A673 (cell line): Measurements from ENCODE around the gene USP34. TPM values are rescaled to one million over a fixed set of nuclear protein-coding genes. Genes with fewer than 3 reads are reported as not detected.

Experiments
- BruUV-seq: library from RNA; stranded (reverse); fragments of 400-500 nt; replicated peaks from 2 replicates; lab custom pipeline; 2021; lab: Mats Ljungman, UMichigan
- CTCF ChIA-PET: fragments of 300-600 bp; sonication (Branson Sonifier 250); formaldehyde crosslinking; loops from one replicate; lab custom pipeline; 2022; ENCODE audit warnings: antibody characterized with exemption; lab: Charles Lee
- POLR2A ChIA-PET: fragments of 300-600 bp; sonication (Branson Sonifier 250); formaldehyde crosslinking; loops from one replicate; lab custom pipeline; 2022; ENCODE audit warnings: antibody characterized with exemption; ENCODE audit not compliant: low non-redundant PET; lab: Charles Lee
- DNase-seq: peaks from one replicate; pipeline ENCODE4 v3.0.0-alpha.2; 2015; ENCODE audit warnings: low spot score
- H3K27ac ChIP-seq: fragments of 200-600 bp; sonication (generic); 2 replicates; pipeline ENCODE4 v1.5.1; 2016; ENCODE audit warnings: mixed run types, low read depth, mild to moderate bottlenecking, mixed read lengths, antibody characterized with exemption, low read length; ENCODE audit not compliant: poor library complexity, severe bottlenecking
- H3K27me3 ChIP-seq: fragments of 200-600 bp; sonication (generic); replicated peaks from 2 replicates; pipeline ENCODE4 v1.6.1; 2017; ENCODE audit warnings: mixed run types, low read depth, mild to moderate bottlenecking, mixed read lengths, antibody characterized with exemption, low read length; ENCODE audit not compliant: insufficient read depth, poor library complexity
- H3K36me3 ChIP-seq: fragments of 200-600 bp; sonication (generic); 2 replicates; pipeline ENCODE4 v1.6.1; 2016; ENCODE audit warnings: mixed run types, mild to moderate bottlenecking, mixed read lengths, antibody characterized with exemption, low read length; ENCODE audit not compliant: insufficient read depth, poor library complexity, severe bottlenecking
- H3K4me1 ChIP-seq: fragments of 200-600 bp; sonication (generic); 2 replicates; pipeline ENCODE4 v1.6.1; 2017; ENCODE audit warnings: mixed run types, mild to moderate bottlenecking, mixed read lengths, antibody characterized with exemption, low read length; ENCODE audit not compliant: insufficient read depth, poor library complexity, severe bottlenecking
- H3K4me3 ChIP-seq: fragments of 200-600 bp; sonication (generic); 2 replicates; pipeline ENCODE4 v1.5.1; 2016; ENCODE audit warnings: low read depth, mixed run types, mild to moderate bottlenecking, mixed read lengths, low read length; ENCODE audit not compliant: poor library complexity, severe bottlenecking
- H3K9me3 ChIP-seq: fragments of 200-600 bp; sonication (generic); 2 replicates; pipeline ENCODE4 v1.6.1; 2016; ENCODE audit warnings: mixed run types, low read depth, mild to moderate bottlenecking, mixed read lengths, antibody characterized with exemption, low read length; ENCODE audit not compliant: poor library complexity, severe bottlenecking
- EZH2 ChIP-seq: fragments of 200-600 bp; sonication (generic); IDR thresholded peaks from 2 replicates; pipeline ENCODE4 v1.6.1; 2017; ENCODE audit warnings: borderline replicate concordance, low read depth, mild to moderate bottlenecking, mixed read lengths, antibody characterized with exemption, low read length; ENCODE audit not compliant: poor library complexity, severe bottlenecking
- intact Hi-C: fragments of 100-400 bp; cut with micrococcal nuclease; formaldehyde crosslinking; loops from one replicate; pipeline ENCODE4 v1.10.0; 2022; ENCODE audit not compliant: unreplicated experiment
- total RNA-seq: library from RNA; stranded (reverse); gene quantifications from 2 replicates; pipeline ENCODE4 v1.2.3, GENCODE V29; 2021
- TF ChIP-seq, protein P1 (sequence below): fragments of 300-800, 200-600 bp; sonication (generic); conservative IDR thresholded peaks from 2 replicates; pipeline ENCODE4 v1.5.1; 2017; ENCODE audit warnings: low read depth, mild to moderate bottlenecking, antibody characterized with exemption, low read length, moderate library complexity, mixed read lengths

Gene USP34
- total RNA-seq, 1 experiment from 2014 or later, result 98.5 TPM

- no peak for TF ChIP-seq EZH2
- TF ChIP-seq, protein P1, sequence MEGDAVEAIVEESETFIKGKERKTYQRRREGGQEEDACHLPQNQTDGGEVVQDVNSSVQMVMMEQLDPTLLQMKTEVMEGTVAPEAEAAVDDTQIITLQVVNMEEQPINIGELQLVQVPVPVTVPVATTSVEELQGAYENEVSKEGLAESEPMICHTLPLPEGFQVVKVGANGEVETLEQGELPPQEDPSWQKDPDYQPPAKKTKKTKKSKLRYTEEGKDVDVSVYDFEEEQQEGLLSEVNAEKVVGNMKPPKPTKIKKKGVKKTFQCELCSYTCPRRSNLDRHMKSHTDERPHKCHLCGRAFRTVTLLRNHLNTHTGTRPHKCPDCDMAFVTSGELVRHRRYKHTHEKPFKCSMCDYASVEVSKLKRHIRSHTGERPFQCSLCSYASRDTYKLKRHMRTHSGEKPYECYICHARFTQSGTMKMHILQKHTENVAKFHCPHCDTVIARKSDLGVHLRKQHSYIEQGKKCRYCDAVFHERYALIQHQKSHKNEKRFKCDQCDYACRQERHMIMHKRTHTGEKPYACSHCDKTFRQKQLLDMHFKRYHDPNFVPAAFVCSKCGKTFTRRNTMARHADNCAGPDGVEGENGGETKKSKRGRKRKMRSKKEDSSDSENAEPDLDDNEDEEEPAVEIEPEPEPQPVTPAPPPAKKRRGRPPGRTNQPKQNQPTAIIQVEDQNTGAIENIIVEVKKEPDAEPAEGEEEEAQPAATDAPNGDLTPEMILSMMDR, result no peak
- Histone ChIP-seq H3K36me3 (no peaks in the 10 kb centered on the region), H3K4me3 (no peak overlapping the region), H3K4me1 (no peaks in the 10 kb centered on the region), H3K27ac (no peak overlapping the region), H3K9me3 (no peaks in the 10 kb centered on the region), H3K27me3 (no peaks in the 10 kb centered on the region)
- DNase-seq, result no peak
- ChIA-PET POLR2A (no interaction called here), CTCF (no interaction called here)
- no TSS peak for BruUV-seq
- intact Hi-C loops, result no loop called here
Measured at GRCh38 chr2:61454383-61454782, 16.5 kb downstream of the USP34 start.

- intact Hi-C loops, result no loop called here
- TF ChIP-seq EZH2, result no peak
- TF ChIP-seq, protein P1, result no peak
- Histone ChIP-seq H3K4me1 (no peaks in the 10 kb centered on the region), H3K27ac (no peak overlapping the region), H3K4me3 (no peak overlapping the region), H3K36me3 (no peaks in the 10 kb centered on the region), H3K9me3 (no peaks in the 10 kb centered on the region), H3K27me3 (no peaks in the 10 kb centered on the region)
- no TSS peak for BruUV-seq
- POLR2A ChIA-PET, result no interaction called here
- DNase-seq, result no peak
- CTCF ChIA-PET, result no interaction called here
Measured at GRCh38 chr2:61452392-61452791, 18.5 kb downstream of the USP34 start.

DNA sequence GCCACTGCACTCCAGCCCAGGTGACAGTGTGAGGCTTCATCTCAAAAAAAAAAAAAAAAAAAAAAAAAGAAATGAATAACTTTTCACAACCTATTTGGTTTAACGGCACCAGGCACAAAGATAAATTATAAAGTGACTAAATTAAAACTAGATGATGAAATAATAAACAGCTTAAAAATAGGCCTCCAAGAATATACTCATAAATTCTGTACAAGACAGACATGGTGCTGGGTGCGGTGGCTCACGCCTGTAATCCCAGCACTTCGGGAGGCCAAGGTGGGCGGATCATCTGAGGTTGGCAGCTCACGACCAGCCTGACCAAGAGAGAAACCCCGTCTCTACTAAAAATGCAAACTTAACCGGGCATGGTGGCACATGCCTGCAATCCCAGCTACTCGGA, 19.7 kb downstream of the USP34 start:
- Histone ChIP-seq H3K4me1 (no peaks in the 10 kb centered on the region), H3K27ac (no peak overlapping the region), H3K36me3 (no peaks in the 10 kb centered on the region), H3K9me3 (no peaks in the 10 kb centered on the region), H3K27me3 (no peaks in the 10 kb centered on the region), H3K4me3 (no peak overlapping the region)
- BruUV-seq, result no TSS peak
- no peak for TF ChIP-seq EZH2
- DNase-seq, result no peak
- CTCF ChIA-PET, result no interaction called here
- intact Hi-C loops, result no loop called here
- POLR2A ChIA-PET, result no interaction called here

DNA sequence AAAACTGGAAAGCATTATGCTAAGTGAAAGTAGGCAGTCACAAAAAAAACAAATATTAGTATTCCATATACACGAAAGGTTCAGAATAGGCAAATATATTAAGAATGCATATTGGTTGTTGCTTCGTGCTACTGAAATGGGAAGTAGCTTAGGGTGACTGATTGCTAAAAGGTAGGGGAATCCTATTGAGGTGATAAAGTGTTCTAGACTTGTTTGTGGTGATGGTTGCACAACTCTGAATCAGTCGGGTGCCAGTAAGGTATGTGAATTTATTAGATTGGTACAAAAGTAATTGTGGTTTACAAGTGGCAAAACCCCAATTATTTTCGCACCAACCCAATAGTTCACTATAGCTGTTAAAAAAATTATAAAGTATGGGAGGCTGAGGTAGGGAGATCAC, 20.7 kb downstream of the USP34 start:
- CTCF ChIA-PET, result no interaction called here
- no TSS peak for BruUV-seq
- H3K27me3 ChIP-seq, result no peaks in the 10 kb centered on the region
- no peaks in the 10 kb centered on the region for H3K4me1 ChIP-seq
- no peaks in the 10 kb centered on the region for H3K9me3 ChIP-seq
- H3K36me3 ChIP-seq, result no peaks in the 10 kb centered on the region
- intact Hi-C loops, result no loop called here
- no peak for TF ChIP-seq EZH2
- TF ChIP-seq, protein P1, result no peak
- POLR2A ChIA-PET, result no interaction called here
- no peak overlapping the region for H3K27ac ChIP-seq
- no peak overlapping the region for H3K4me3 ChIP-seq
- DNase-seq, result no peak
